T-helper 2 cell treated with Interferon-gamma antibody and Interleukin-4, amounts not matched to agents 100 ng/mL and 5 ng/mL, for 36 hours (primary cell): Measurements from ENCODE around the gene CYP11A1. TPM values are rescaled to one million over a fixed set of nuclear protein-coding genes. Genes with fewer than 3 reads are reported as not detected.

Source experiments
- intact Hi-C: fragments of 100-400 bp; cut with micrococcal nuclease; formaldehyde crosslinking; loops from one replicate; pipeline ENCODE4 v1.15.1; 2023
- total RNA-seq: library from RNA; stranded (reverse); gene quantifications from 2 replicates; pipeline ENCODE4 v1.2.3, GENCODE V29; 2022

CYP11A1 gene
- total RNA-seq, 1 donor from 2014 or later = not detected

DNA sequence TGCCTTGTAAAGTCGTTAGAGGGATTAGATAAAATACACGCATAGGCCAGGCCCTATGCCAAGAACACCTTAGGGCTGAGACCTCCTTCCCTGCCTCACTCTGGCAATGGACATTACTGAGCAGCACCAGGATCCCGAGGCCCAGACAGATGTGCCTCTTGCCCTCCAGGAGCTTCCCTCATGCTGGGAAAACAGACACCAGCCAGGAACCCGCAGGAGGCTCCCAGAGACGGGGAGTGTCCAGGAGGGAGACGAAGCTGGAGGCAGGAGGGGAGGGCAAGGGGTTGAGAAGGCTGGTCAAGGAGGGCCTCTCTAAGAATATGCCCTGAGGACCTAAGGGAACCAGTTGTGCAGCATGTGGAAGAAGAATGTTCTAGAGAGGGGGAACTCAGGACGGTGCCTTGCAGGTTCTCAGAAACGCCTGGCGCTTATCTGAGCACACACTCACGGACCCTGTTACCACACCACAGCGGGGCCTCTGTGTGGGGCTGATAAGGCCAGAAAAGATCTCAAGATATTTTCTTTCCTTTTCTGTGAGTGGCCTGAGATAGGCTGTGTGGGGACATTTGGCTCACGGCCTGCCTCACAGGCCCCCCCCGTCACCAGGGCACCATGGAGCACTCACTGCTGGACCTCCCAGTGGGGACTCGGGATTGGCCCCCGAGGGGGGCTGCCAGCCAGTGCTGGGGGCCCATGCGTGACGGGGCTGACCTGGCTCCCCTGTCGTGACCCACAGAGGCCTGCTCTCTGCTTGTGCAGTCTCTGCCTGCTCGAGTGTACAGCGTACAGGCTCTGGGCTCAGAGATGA is 22.0 kb upstream of the CYP11A1 start:
- intact Hi-C loops = no loop called here

DNA sequence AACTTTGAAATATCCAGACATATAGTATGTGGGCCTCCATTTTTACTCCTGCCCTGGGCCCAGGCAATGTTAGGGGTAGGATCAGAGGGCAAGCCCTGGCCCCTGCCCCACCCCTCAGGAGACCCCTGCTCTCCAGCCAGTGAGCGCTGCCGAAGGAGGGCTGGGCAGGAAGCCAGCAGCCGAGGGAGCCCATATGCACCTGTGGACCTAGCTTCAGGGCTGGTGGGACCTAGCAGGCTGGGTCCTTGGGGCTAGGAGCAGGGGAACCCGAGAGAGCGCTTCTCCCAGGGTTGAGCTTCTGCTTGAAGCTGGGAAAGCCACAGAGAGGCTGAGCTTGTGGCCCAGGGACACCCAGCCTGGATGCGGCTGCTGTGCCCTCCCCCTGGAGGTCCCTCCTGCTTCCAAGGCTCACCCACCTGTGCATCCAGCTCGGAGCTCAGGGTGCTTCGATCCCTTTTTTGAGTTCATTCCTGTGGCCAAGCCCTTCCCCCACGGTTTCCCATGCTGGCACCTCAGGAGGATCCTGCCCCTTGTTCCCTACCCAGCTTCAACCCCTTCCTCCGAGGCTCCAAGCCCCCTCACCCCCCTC is 21.0 kb upstream of the CYP11A1 start:
- intact Hi-C loops = no loop called here

DNA sequence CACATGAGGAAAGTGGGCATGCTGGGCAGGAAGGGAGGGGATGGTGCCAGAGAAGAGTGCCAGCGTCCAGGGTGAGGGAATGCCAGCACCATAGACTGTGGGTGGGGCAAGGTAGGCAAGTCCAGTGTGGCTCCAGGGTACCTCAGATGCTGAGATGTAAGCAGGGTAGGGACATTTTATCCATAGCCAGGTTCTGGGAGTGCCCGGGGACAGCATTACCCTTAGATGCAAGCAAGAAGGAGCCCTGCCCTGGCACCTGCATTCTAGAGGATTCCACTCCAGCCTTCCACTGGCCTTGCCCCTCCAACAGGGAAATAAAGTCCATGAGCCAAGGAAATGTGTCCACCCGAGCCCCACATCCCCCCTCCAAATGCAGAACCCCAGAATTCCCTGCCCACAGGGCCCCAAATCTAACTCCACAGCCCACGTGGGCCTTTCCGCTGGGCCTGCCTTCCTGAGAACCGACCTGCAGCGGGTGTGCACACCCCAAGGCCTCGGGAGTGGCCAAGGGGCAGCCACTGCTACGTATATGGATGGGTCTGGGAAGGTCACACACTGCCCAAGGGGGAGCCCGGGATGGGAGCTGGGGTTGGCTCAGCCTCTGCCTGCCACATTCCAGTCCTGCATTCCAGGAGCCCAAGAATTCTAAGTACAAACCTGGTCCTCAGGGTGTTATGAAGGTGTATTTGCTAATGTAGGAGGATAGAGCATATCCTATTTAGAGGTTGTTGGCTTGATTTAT is 20.3 kb upstream of the CYP11A1 start:
- intact Hi-C loops = no loop called here

DNA sequence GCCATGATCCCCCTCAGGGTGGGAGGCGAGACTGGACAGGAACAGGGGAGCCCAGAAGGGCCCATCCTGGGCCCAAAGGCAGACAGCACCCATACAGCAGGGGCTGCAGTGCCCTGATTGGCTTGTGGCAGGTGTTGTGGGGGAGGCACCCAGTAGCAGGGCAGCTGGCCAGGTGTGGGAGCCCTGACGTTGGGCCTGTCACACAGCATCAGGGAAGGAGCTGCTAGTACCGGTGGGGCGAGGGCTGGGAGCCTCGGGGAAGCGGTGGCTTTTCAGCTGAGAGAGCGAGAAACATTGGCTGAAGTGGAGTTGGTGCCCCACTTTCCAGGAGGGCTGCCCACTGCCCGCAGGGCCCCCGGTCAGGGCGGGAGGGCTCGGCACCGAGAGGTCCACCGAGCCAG is 19.7 kb upstream of the CYP11A1 start:
- intact Hi-C loops = no loop called here

DNA sequence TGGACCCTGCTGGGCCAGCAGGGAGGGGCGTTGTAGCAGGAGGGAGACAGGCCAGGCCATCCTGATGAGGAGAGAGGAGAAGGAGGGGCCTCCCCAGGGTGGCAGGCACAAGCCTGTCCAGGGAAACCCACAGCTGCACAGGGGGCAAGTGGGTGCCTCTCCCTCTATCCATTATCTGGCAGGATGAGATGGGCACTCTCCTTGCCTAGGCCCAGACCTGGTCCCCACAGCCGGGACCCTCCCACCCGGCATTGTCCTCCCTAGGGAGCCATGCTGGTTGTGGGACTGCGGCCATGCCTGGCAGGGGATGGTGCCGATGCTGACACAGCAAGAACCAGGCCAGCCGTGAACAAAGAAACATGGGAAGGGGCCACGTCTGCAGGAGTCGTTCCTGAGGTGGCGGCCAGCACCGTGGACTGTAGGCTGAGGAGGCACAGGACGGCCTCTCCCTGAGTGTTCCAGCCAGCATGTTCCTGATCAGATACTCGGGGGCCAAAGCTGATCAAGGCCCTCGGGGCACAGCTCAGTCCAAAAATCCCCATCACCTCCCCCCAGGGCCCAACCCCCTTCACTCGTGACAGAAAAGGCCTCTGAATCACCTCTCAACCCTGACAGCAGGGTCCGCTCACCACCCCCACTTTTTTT is 19.2 kb upstream of the CYP11A1 start:
- intact Hi-C loops = no loop called here

DNA sequence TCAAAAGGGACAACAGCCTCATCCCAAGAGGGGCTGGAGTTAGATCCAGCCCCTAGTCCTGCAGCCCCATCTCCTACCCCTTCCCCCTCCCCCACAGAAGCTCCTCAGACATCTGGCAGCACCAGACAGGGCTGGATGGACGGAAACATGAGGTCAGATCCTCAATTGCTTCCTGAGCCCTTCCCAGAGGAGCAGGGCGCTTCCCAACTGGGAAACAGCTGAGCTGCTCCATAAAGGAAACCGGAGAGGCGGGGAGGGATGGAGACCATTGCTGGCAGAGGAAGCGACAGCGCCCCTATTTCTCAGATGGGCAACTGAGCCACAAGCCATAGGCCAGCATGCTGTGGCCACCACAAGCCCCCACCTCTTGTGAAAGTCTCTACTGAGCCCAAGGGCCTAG is 18.3 kb upstream of the CYP11A1 start:
- intact Hi-C loops = no loop called here

DNA sequence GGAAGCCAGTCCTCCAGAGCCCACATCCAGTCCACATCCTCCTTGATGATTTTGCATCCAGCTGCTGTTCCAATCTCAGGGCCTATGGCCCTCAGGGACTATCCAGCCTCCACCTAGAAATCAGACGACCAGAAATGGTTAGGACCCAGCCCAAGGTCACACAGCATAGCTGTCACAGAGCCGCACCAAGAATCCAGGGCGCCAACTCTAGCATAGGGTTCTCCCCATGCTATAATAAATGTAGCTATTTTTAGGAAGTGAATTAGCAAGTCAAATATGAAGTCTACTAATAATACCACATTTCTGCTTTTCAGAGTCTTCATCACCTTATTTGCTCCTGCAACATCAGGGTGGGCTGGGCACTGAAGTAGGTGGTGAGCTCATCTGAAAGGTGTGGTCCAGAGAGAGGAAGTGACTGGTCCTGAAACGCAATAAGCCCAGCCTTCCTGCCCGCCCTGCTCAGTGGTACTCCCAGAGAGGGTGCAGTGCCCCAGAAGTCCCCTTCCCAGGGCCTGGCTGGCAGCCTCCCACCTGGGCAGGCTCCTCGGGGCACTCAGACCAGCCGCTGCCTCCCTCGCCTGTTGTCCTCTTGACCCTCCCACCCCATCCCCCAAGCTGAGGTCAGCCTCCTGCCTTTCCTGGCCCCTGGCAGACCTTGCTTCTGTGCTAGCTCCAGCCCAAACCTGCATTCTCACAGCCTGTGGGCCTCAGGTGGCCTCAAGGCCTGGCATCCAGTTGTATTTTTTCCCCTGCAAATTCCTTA is 17.6 kb upstream of the CYP11A1 start:
- intact Hi-C loops = no loop called here

DNA sequence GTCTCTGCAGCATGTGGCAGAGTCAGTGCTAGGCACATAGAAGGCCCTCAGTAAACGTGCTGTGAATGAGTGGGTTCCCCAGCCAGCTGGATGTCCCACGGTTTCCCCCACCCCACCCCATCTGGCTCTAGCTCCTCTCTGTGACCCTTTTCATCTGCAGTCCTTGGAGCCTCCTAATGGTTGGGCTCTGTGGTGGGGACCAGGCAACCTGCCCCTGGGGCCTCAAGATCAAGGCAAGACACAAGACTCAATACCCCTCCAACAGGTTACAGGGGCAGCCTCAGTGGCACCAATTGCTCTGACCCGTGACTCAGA is 17.1 kb upstream of the CYP11A1 start:
- intact Hi-C loops = no loop called here

DNA sequence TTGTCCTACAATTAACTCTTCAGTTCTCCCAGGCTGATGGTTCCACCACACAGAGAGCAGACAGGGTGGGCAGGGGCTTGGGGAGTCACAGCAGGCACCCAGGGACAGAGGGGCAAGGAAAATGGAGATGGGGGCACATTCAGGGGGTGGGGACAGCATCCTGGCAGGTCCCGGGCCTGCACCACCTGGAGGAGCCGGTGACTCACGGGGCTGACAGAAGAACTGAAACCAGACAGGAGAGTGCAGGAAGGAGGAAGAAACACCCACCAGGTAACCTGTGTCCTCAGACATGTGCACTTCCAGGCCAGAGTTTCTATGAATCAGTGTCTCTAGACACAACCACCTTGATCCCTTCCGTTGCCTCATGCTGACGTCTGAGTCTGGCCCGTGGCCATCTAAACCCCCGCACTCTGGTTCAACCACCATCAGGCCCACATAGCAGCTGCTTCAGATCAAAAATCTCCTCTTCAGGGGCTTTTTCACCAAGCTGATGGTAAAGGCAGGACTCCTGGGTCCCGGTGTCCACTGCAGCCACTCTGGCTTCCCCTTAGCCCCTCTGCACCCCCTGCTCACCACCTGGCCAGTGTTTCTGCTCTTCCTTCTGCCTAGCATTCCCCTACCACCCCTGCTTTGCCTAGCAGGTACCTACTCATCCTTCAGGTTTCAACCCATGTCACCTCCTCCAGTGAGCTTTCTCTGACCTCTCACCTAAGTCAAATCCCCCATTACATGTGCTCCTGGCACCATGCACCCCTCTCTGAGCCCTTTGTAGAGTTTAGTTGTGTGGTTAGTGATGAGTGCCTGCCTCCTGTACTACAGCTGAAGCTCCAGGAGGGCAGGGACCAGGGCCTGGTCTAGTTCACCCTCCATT is 16.5 kb upstream of the CYP11A1 start:
- intact Hi-C loops = loop anchor here (2.0 kb wide), 1 partner anchor 77 kb away; the partner anchor contains the start of gene UBL7

DNA sequence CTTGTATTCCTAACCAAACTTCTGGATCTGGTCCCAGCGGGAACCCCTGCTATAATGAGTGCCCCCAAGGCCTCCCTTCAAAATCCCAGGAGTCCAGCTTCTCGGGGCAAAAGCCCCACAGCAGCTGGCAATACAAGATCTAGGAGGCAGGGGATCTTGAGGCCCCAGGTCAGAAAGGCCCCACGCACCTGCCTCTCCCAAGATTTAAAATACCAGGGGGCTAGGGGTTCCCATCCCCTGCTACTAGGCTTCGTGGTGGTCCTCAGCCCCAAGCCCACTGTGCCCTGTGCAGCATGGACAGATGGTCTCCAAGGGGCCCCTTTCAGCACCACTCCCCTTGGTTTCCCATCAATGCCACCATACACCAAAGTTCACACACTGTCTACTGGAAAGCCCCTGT is 15.8 kb upstream of the CYP11A1 start:
- intact Hi-C loops = loop anchor here (2.0 kb wide), 1 partner anchor 78 kb away; the partner anchor contains the start of gene UBL7

DNA sequence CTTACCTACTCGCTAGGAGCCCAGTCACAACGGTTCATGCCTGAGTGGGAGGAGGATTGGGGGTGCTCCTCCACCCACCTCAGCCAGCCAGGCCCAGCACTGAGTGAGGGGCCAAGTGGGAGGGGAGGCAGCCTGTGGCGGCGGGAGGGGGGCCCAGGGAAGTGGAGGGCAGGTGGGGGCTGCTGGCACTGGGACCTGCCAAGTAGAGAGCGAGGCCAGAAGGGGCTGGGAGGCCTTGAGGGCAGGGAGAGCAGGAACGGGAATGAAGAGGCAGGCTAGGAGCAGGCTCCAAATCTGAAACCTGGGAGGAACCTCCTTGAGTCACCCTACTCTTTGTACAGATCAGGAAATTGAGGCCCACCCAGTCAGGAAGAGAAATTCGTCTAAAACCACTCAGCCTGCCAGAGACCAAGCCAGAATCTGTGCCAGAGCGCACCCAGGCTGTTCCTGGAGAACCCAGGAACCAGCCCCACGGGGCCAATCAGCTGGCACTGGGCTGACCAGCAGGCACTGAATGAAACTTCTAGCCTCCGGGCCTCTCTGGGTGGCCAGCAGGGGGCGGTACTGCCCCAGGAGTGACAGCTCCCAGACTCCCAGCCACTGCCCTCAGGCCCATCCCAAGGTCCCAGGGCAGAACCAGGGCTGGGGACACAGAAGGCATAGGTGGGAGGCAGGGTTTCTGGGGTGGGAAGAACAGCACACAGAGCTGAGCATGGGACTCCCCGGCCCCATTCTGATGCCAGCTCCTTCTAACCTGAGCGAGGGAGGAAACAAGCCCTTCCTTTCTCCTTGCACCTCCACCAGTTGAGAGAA is 14.8 kb upstream of the CYP11A1 start:
- intact Hi-C loops = loop anchor here (1.0 to 2.0 kb wide), 2 partner anchors 56 to 79 kb away; partner anchors contain the start of gene UBL7

DNA sequence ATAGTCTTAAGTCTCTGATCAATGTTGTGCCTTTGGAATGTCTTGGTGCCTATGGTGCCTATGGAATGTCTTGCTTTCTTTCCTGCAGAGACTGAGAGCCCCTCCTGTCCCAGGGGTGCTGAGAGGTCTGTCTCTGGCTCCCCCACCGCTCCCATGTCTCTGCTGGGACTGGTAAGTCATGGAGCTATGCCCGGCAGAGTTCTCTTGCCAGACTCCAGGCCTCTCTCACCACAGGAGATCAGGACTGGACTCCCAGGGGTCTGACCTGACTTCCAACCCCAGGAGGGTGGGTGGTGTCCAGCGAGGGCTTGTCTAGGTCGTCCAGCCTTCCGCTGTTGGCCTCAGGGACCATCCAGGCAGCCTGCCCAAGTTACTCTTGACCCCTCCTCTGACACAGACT is 14.0 kb upstream of the CYP11A1 start:
- intact Hi-C loops = no loop called here

DNA sequence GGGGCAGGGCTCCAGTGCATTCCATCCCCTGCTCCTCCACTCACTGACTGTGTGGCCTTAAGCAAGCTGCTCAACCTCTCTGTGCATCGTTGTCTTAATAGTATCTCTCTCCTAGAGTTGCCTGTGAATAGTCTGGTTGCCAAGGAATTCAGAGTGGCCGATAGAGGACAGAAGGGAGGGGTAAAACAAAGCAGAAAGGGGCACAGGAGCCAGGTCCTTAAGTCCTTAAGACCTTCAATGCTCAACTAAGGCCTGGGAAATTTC is 13.7 kb upstream of the CYP11A1 start:
- intact Hi-C loops = no loop called here

DNA sequence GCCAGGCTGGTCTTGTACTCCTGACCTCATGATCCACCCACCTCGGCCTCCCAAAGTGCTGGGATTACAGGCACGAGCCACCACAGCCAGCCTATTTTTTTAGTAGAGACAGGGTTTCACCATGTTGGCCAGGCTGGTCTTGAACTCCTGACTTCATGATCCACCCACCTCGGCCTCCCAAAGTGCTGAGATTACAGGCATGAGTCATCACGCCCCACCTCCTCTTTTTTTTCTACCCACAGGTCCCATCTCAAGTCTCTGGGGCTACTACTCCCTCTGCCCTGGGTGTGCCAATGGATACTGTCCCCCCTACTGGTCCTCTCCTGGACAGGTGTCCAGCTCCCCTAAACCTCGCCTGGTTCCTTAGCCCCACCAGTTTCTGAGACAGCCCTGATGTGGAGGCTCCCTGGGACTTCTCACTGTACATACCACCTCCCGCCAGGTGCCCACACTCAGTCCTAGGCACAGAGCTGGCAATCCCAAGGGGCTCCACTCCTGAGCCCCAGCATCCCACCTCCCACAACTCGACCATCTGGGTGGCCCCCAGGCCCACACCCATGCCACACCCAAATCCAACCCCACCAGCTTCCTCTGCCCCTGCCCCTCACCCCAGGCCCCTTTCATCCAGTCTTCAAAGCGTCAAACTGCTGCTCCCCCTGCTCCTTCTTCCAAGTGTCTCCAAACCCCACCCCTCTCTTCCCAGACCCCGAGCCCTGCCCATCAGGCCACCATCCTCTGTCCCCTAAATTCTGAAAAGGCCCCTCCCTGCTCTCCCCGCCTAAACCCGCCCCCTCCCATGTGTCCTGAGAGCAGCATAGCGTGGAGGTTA is 13.1 kb upstream of the CYP11A1 start:
- intact Hi-C loops = no loop called here

DNA sequence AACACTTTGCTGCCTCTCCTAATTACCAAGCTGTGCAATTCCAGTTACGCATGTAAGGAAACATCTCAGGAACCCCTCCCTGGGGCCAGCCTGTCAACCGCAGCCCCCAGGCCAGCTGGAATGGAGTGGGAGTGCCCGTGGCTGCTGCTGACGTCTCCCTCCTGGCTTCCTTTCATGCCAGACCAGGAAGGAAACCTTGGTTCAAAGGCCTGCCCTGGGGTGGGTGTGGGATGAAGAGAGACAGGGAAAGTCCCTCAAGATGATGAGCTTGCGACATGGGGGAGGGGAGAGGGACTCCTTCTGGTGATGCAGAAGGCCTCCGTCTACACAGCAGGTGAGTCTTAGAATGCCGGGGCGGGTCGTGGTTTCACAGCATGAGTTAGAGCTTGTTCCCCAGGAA is 11.4 kb upstream of the CYP11A1 start:
- intact Hi-C loops = no loop called here

DNA sequence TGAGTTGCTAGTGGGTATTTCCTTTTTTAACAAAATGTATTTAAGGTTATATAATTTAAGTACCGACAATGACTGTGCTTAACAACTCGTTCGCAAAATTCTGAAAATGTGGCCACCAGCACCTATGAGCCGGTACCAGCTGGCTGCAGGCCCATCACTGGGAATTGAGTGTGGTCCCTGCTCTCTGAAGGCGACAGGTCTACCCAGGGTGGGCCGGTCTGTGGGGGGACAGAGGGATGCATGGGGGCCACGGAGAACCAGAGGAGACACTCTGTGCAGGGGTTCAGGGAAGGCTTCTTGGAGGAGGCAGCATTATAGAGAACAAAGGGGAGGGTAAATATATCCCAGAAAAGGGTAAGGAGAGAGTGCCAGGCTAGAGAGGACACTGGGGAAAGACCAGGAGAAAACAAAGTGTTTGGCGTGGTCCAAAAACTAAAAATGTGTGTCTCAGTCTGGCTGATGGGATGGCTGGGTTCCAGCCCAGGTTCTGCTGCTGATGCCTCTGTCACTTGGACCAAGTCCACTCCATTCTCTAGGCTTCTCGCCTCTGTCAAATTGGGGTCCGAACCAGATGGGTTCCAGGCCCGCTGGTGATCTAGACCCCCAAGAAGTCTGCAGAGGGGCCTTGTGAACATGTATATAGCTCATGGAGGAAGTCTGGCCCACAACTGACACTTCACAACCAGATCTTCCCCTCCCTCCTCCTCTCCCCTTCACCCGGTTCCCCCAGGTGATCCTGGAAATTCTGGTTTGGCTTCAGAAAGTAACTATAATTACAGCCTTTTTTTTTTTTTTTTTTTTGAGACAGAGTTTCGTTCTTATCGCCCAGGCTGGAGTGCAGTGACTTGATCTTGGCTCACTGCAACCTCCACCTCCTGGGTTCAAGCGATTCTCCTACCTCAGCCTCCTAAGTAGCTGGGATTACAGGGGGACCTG is 10.7 kb upstream of the CYP11A1 start:
- intact Hi-C loops = no loop called here

DNA sequence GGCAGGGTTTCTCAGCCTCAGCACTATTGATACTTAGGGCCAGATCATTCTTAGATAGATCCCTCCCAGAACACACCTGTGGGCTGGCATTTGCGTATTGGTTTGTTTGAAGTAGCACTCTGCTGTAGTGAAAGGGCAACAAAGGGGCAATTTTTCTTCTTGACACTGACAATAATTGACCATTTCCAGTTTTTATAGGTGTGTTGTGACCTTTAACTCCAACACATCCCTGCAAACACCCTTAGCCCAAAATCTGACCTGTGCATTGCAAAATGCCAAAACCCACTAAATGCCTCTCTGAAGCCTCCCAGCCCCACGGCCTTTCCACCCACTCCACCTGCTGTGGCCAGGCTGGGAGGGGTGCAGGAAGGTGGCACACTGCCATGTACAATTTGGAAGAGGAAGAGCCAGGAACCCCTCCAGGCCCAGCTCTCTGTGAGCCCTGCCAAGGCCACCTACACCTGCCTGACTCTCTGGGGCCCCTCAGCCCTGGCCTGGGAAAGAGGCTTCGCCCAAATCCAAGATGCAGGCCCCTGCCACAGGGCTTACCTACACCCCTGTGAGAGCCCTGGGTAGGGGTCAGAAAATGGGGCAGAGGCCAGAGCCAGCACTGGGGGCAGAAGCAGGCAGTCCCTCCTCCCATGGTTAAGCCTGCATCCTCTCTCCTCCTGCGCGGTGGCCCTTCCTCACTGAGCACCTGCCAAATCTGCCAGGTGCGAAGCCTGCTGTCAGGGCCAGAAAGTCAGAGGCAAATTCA is 9.6 kb upstream of the CYP11A1 start:
- intact Hi-C loops = no loop called here
